Neural cell (in vitro differentiated cells): ENCODE data around the gene VPS39. TPM values are rescaled to one million over a fixed set of nuclear protein-coding genes. Genes with fewer than 3 reads are reported as not detected.

ENCODE experiments used
- H2AFZ ChIP-seq: fragments of 200-600, 300-800 bp; sonication (generic), shearing (Covaris generic); 2 replicates; pipeline ENCODE4 v1.6.0; 2014; ENCODE audit warnings: low read depth, mild to moderate bottlenecking, antibody characterized with exemption, low read length, moderate library complexity
- H3F3A ChIP-seq: fragments of 200-600 bp; shearing (Covaris generic); 2 replicates; pipeline ENCODE4 v1.6.1; 2016; ENCODE audit warnings: mild to moderate bottlenecking, moderate library complexity, mixed read lengths, antibody characterized with exemption, low read length; ENCODE audit not compliant: insufficient read depth, poor library complexity, severe bottlenecking
- H3K27ac ChIP-seq: fragments of 200-600, 300-800 bp; sonication (generic), shearing (Covaris generic); 2 replicates; pipeline ENCODE4 v1.5.1; 2014; ENCODE audit warnings: mild to moderate bottlenecking, low read length, moderate library complexity
- H3K27me3 ChIP-seq: fragments of 300-800, 200-600 bp; sonication (generic), shearing (Covaris generic); 2 replicates; pipeline ENCODE4 v1.6.0; 2014; ENCODE audit warnings: mild to moderate bottlenecking, low read depth, low read length, moderate library complexity; ENCODE audit not compliant: insufficient read depth
- H3K36me3 ChIP-seq: fragments of 300-800, 200-600 bp; sonication (generic), shearing (Covaris generic); 2 replicates; pipeline ENCODE4 v1.5.1; 2014; ENCODE audit warnings: mild to moderate bottlenecking, antibody characterized with exemption, low read length, moderate library complexity; ENCODE audit not compliant: insufficient read depth
- H3K4me2 ChIP-seq: fragments of 300-800, 200-600 bp; sonication (generic), shearing (Covaris generic); 2 replicates; pipeline ENCODE4 v1.6.0; 2014; ENCODE audit warnings: mild to moderate bottlenecking, low read length
- H3K4me3 ChIP-seq: fragments of 300-800, 200-600 bp; sonication (generic), shearing (Covaris generic); 2 replicates; pipeline ENCODE4 v1.5.1; 2014; ENCODE audit warnings: mild to moderate bottlenecking, low read length, moderate library complexity
- H3K79me2 ChIP-seq: fragments of 200-600 bp; shearing (Covaris generic); replicated peaks from 2 replicates; pipeline ENCODE4 v1.6.0; 2014; ENCODE audit warnings: mild to moderate bottlenecking, low read length, moderate library complexity; ENCODE audit not compliant: insufficient read depth
- H3K9ac ChIP-seq: fragments of 300-800, 200-600 bp; sonication (generic), shearing (Covaris generic); 2 replicates; pipeline ENCODE4 v1.6.1; 2016; ENCODE audit warnings: mild to moderate bottlenecking, low read length, mixed read lengths
- H3K9me2 ChIP-seq: fragments of 200-600 bp; shearing (Covaris generic); 2 replicates; pipeline ENCODE4 v1.6.1; 2016; ENCODE audit warnings: mild to moderate bottlenecking, low read length, mixed read lengths; ENCODE audit not compliant: insufficient read depth
- H3K9me3 ChIP-seq: fragments of 200-600, 300-800 bp; sonication (generic), shearing (Covaris generic); 2 replicates; pipeline ENCODE4 v1.6.1; 2016; ENCODE audit warnings: mild to moderate bottlenecking, mixed run types, low read length, moderate library complexity, mixed read lengths
- H4K20me1 ChIP-seq: fragments of 200-600 bp; shearing (Covaris generic); 2 replicates; pipeline ENCODE4 v1.6.1; 2016; ENCODE audit warnings: mild to moderate bottlenecking, mixed run types; ENCODE audit not compliant: insufficient read depth
- CTCF ChIP-seq: fragments of 450-650 bp; IDR thresholded peaks from 2 replicates; pipeline ENCODE4 v1.5.1; 2014; ENCODE audit warnings: antibody characterized with exemption, mild to moderate bottlenecking, moderate library complexity; ENCODE audit not compliant: poor library complexity, severe bottlenecking
- EP300 ChIP-seq: fragments of 450-650 bp; conservative IDR thresholded peaks from 2 replicates; pipeline ENCODE4 v1.6.1; 2014; ENCODE audit warnings: antibody characterized with exemption, mild to moderate bottlenecking, moderate library complexity; ENCODE audit not compliant: poor library complexity, severe bottlenecking
- EZH2 ChIP-seq: fragments of 200-600, 300-800 bp; shearing (Covaris generic), sonication (generic); IDR thresholded peaks from 2 replicates; pipeline ENCODE4 v1.6.1; 2014; ENCODE audit warnings: antibody characterized with exemption, low read length, borderline replicate concordance, mild to moderate bottlenecking; ENCODE audit not compliant: insufficient read depth, poor library complexity, severe bottlenecking
- MXI1 ChIP-seq: fragments of 450-650 bp; conservative IDR thresholded peaks from 2 replicates; pipeline ENCODE4 v1.6.1; 2014; ENCODE audit warnings: antibody characterized with exemption, mild to moderate bottlenecking; ENCODE audit not compliant: poor library complexity, severe bottlenecking
- POLR2AphosphoS5 ChIP-seq: IDR thresholded peaks from 2 replicates; pipeline ENCODE4 v1.6.1; 2012
- RAD21 ChIP-seq: fragments of 450-650 bp; conservative IDR thresholded peaks from 2 replicates; pipeline ENCODE4 v1.6.1; 2014; ENCODE audit warnings: antibody characterized with exemption, mild to moderate bottlenecking, moderate library complexity
- REST ChIP-seq: IDR thresholded peaks from 2 replicates; pipeline ENCODE4 v1.6.1; 2012; ENCODE audit warnings: borderline replicate concordance
- SMC3 ChIP-seq: fragments of 450-650 bp; conservative IDR thresholded peaks from 2 replicates; pipeline ENCODE4 v1.6.1; 2014; ENCODE audit warnings: antibody characterized with exemption, mild to moderate bottlenecking, moderate library complexity; ENCODE audit not compliant: poor library complexity
- TAF1 ChIP-seq: IDR thresholded peaks from 2 replicates; pipeline ENCODE4 v1.6.1; 2012; ENCODE audit warnings: low read depth
- polyA plus RNA-seq: library from polyadenylated mRNA; depleted of rRNA; stranded (reverse); fragments of >200 nt; gene quantifications from 2 replicates; pipeline ENCODE4 v1.2.3, GENCODE V29; 2014

Gene VPS39
- polyA plus RNA-seq, 1 donor from 2014 or later: 59.9 TPM

DNA sequence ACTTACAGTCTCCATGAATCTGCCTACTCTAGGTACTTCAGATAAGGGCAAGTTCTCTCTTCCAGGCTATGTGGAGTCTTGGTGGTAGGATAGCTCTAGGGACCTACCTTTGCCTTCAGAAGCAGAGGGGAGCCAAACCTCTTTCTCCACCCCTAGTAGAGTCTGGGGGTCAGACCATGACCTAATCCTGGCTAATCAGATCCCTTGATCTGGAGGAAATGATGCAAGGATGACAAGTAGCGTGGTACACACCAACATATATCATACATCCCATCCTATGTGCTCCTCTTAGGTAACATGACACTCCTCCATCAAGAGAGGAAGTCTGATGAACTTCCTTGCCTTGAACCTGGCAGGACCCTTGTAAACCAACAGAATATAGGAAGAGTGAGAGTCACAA is 36.3 kb downstream of the VPS39 start:
- Histone ChIP-seq H3K9ac (no peak overlapping the region), H3K9me3 (no peaks in the 10 kb centered on the region), H3K4me2 (no peak overlapping the region), H4K20me1 (no peaks in the 10 kb centered on the region), H3F3A (no peaks in the 10 kb centered on the region), H3K9me2 (no peaks in the 10 kb centered on the region), H3K79me2 (no peaks in the 10 kb centered on the region), H3K27me3 (no peaks in the 10 kb centered on the region), H3K36me3 (peaks cover 10% of the 10 kb centered on the region), H3K27ac (no peak overlapping the region), H2AFZ (no peak overlapping the region), H3K4me3 (no peak overlapping the region)
- TF ChIP-seq POLR2AphosphoS5 (no peak), EZH2 (no peak), RAD21 (no peak), EP300 (no peak), CTCF (no peak), TAF1 (no peak), REST (no peak), MXI1 (no peak), SMC3 (no peak)

GRCh38 chr15:42171122-42171521 is 37.0 kb downstream of the VPS39 start:
- Histone ChIP-seq H3K9me3 (no peaks in the 10 kb centered on the region), H3K27me3 (no peaks in the 10 kb centered on the region), H4K20me1 (no peaks in the 10 kb centered on the region), H3K4me2 (no peak overlapping the region), H3K4me3 (no peak overlapping the region), H3K9me2 (no peaks in the 10 kb centered on the region), H2AFZ (no peak overlapping the region), H3K9ac (no peak overlapping the region), H3K27ac (no peak overlapping the region), H3K79me2 (no peaks in the 10 kb centered on the region), H3F3A (no peaks in the 10 kb centered on the region), H3K36me3 (peaks cover 10% of the 10 kb centered on the region)
- TF ChIP-seq TAF1: no peak
- no peak for TF ChIP-seq SMC3
- no peak for TF ChIP-seq RAD21
- TF ChIP-seq EP300: no peak
- TF ChIP-seq REST: no peak
- TF ChIP-seq CTCF: no peak
- TF ChIP-seq MXI1: no peak
- no peak for TF ChIP-seq EZH2
- TF ChIP-seq POLR2AphosphoS5: no peak
